Measurements from ENCODE around the gene MRPS6.

DNA sequence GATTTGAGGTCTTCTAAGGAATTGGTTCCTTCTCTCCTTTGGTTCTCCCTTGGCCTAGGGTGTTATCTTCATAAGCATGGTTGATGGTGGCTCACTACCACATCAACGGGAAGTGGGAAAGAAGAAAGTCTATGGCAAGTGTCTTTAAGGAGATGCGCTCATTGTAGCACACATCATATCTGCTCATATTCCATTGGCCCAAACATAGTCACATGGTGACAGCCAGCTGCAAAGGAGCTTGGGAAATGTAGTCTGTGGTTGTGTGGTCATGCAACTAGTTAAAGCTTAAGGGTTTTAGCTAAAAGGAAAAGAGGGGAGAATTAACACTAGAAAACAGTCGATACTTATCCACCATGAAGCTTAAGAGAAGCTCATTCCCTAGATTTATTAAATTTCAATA, 11.4 kb upstream of the MRPS6 start:
- TF ChIP-seq, protein P1, sequence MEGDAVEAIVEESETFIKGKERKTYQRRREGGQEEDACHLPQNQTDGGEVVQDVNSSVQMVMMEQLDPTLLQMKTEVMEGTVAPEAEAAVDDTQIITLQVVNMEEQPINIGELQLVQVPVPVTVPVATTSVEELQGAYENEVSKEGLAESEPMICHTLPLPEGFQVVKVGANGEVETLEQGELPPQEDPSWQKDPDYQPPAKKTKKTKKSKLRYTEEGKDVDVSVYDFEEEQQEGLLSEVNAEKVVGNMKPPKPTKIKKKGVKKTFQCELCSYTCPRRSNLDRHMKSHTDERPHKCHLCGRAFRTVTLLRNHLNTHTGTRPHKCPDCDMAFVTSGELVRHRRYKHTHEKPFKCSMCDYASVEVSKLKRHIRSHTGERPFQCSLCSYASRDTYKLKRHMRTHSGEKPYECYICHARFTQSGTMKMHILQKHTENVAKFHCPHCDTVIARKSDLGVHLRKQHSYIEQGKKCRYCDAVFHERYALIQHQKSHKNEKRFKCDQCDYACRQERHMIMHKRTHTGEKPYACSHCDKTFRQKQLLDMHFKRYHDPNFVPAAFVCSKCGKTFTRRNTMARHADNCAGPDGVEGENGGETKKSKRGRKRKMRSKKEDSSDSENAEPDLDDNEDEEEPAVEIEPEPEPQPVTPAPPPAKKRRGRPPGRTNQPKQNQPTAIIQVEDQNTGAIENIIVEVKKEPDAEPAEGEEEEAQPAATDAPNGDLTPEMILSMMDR (IDR thresholded peaks at IDR 0.05; ENCODE audit: low read depth, low read length): no peak
- no peak for TF ChIP-seq EZH2phosphoT487 (IDR thresholded peaks at IDR 0.05; ENCODE audit: low read depth)
